ENCODE measurements around the gene RFX4.
A peak's percentile ranks its signal among the peaks of the same experiment; 100 is the strongest.

The RFX4 gene

GRCh38 chr12:106757623-106758348 is 175.0 kb downstream of the RFX4 start:
- Histone ChIP-seq H3K4me1 (ENCODE audit: control insufficient read depth in 2 of 2, insufficient read depth in 2 of 2, low read length in 2 of 2) (peaks cover 12 to 14% of the 10 kb centered on the region in 2 donors), H3K27me3 (ENCODE audit: control insufficient read depth in 2 of 2, insufficient read depth in 2 of 2, low read length in 2 of 2) (no peaks in the 10 kb centered on the region), H3K27ac (ENCODE audit: low read depth in 2 of 2, low read length in 2 of 2) (peak overlapping the region; percentile 56 to 61), H3K9ac (ENCODE audit: low read depth in 1 of 2, low read length in 2 of 2) (no peak overlapping the region), H3K9me3 (ENCODE audit: control insufficient read depth in 2 of 2, low read length in 2 of 2) (no peaks in the 10 kb centered on the region), H3K4me3 (ENCODE audit: low read length in 2 of 2) (no peak overlapping the region), H3K36me3 (ENCODE audit: control insufficient read depth in 2 of 2, insufficient read depth in 2 of 2, low read length in 2 of 2) (no peaks in the 10 kb centered on the region)

DNA sequence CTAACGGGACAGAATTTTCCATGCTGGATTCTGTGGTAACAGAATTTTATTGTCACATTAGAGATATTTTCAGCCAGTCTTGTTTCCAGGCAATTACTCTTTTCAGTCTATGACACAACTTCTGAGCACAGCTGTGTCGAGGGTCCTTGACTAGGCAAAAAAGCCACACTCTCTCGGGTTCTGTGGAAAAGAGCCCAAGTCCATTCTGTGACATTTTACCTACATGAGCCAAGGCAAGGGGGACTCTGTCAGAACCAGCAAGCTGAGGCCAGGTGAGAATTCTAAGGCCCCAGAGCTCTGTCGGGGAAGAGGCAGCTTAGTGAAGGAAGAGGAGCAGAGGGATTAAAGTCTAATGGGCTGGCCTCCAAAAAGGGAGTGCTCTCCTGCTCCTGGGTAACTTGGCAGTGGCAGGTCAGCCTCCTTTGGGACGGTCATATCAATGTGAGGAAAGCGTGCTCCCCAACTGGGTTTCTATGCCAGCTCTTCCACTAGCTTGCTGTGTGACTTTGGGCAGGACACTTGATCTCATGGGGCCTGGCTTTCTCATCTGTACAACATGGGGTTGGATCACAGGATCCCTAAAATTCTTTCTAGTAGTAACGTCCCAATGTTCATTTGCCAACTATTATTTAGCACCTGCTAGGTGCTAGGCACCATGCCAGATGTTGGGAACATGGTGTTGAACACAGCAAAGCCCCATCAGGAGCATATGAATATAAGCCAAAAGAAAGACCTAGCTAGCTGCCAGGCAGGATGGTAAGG is 175.7 kb downstream of the RFX4 start:
- Histone ChIP-seq H3K9ac (ENCODE audit: low read depth in 1 of 2, low read length in 2 of 2) (no peak overlapping the region), H3K27me3 (ENCODE audit: control insufficient read depth in 2 of 2, insufficient read depth in 2 of 2, low read length in 2 of 2) (no peaks in the 10 kb centered on the region), H3K9me3 (ENCODE audit: control insufficient read depth in 2 of 2, low read length in 2 of 2) (no peaks in the 10 kb centered on the region), H3K4me1 (ENCODE audit: control insufficient read depth in 2 of 2, insufficient read depth in 2 of 2, low read length in 2 of 2) (peaks cover 12 to 14% of the 10 kb centered on the region in 2 donors), H3K27ac (ENCODE audit: low read depth in 2 of 2, low read length in 2 of 2) (peak overlapping the region; percentile 56 to 61), H3K36me3 (ENCODE audit: control insufficient read depth in 2 of 2, insufficient read depth in 2 of 2, low read length in 2 of 2) (no peaks in the 10 kb centered on the region), H3K4me3 (ENCODE audit: low read length in 2 of 2) (no peak overlapping the region)

GRCh38 chr12:106759526-106760183 is 176.9 kb downstream of the RFX4 start:
- Histone ChIP-seq H3K36me3 (ENCODE audit: control insufficient read depth in 2 of 2, insufficient read depth in 2 of 2, low read length in 2 of 2) (no peaks in the 10 kb centered on the region), H3K4me3 (ENCODE audit: low read length in 2 of 2) (peak overlapping the region in 1 of 2 donors; percentile 42), H3K27ac (ENCODE audit: low read depth in 2 of 2, low read length in 2 of 2) (peak overlapping the region; percentile 30 to 54), H3K9ac (ENCODE audit: low read depth in 1 of 2, low read length in 2 of 2) (no peak overlapping the region), H3K27me3 (ENCODE audit: control insufficient read depth in 2 of 2, insufficient read depth in 2 of 2, low read length in 2 of 2) (no peaks in the 10 kb centered on the region), H3K4me1 (ENCODE audit: control insufficient read depth in 2 of 2, insufficient read depth in 2 of 2, low read length in 2 of 2) (peaks cover 12 to 14% of the 10 kb centered on the region in 2 donors), H3K9me3 (ENCODE audit: control insufficient read depth in 2 of 2, low read length in 2 of 2) (no peaks in the 10 kb centered on the region)

DNA sequence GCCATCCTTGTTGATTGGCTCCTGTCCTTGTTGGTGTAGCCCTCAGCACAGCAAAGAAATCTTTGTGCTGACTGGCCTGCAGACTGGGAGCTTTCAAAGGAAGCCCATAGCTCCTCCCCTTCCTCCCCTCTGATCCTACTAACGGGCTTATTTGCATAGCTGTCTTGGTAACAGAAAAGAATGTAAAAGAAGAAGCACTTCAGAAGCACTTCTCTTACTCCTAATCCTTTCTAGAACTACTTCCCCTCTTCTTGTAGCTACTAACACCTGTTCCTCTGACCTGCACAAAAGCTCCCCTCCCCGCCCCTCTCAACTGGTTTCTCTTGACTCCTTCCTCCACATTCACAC is 177.4 kb downstream of the RFX4 start:
- Histone ChIP-seq H3K36me3 (ENCODE audit: control insufficient read depth in 2 of 2, insufficient read depth in 2 of 2, low read length in 2 of 2) (no peaks in the 10 kb centered on the region), H3K27me3 (ENCODE audit: control insufficient read depth in 2 of 2, insufficient read depth in 2 of 2, low read length in 2 of 2) (no peaks in the 10 kb centered on the region), H3K9me3 (ENCODE audit: control insufficient read depth in 2 of 2, low read length in 2 of 2) (no peaks in the 10 kb centered on the region), H3K9ac (ENCODE audit: low read depth in 1 of 2, low read length in 2 of 2) (no peak overlapping the region), H3K27ac (ENCODE audit: low read depth in 2 of 2, low read length in 2 of 2) (peak overlapping the region; percentile 30 to 54), H3K4me1 (ENCODE audit: control insufficient read depth in 2 of 2, insufficient read depth in 2 of 2, low read length in 2 of 2) (peaks cover 12 to 14% of the 10 kb centered on the region in 2 donors), H3K4me3 (ENCODE audit: low read length in 2 of 2) (peak overlapping the region in 1 of 2 donors; percentile 42)

DNA sequence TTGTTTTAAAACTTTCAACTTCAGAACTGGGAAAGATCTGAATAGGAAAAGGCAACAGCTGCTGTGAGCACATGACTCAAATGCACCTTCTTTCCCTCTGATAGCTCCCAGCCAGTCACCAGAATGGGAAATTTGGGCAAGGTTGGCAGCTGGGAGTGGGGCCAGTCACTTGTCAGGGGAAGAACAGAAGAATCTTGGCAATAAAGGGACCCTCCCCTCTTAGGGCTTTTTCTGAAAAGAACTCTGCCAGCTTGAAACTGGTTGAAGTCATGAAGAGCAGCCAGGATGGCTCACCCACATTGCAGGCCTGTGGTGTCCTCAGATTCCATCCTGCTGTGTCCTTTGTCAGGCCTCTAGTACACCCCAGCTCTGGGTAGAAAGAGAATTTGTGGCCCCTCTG is 181.4 kb downstream of the RFX4 start:
- Histone ChIP-seq H3K27ac (ENCODE audit: low read depth in 2 of 2, low read length in 2 of 2) (no peak overlapping the region), H3K4me3 (ENCODE audit: low read length in 2 of 2) (no peak overlapping the region), H3K9me3 (ENCODE audit: control insufficient read depth in 2 of 2, low read length in 2 of 2) (no peaks in the 10 kb centered on the region), H3K4me1 (ENCODE audit: control insufficient read depth in 2 of 2, insufficient read depth in 2 of 2, low read length in 2 of 2) (peaks cover 3 to 4% of the 10 kb centered on the region in 2 donors), H3K9ac (ENCODE audit: low read depth in 1 of 2, low read length in 2 of 2) (no peak overlapping the region), H3K36me3 (ENCODE audit: control insufficient read depth in 2 of 2, insufficient read depth in 2 of 2, low read length in 2 of 2) (no peaks in the 10 kb centered on the region), H3K27me3 (ENCODE audit: control insufficient read depth in 2 of 2, insufficient read depth in 2 of 2, low read length in 2 of 2) (no peaks in the 10 kb centered on the region)

DNA sequence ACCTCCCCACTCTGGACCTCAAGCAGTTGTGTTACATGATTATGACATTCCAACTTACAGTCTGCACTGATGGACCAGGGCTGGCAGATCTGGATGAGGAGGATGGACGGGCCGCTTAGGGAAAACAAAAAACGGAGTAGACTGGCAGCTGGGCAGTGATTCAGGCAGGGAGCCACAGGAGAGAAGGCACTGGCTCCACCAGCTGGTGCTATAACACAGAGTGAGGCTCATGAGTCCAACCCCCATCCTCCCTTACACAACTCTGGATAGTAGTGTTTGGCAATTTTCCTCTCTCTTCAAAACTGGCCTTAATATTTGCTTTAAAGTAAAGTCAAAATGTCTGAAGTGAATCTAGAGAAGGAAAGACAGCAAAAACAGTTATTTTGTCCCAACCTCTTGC is 181.9 kb downstream of the RFX4 start:
- H3K9me3 ChIP-seq (ENCODE audit: control insufficient read depth in 2 of 2, low read length in 2 of 2), result no peaks in the 10 kb centered on the region
- no peaks in the 10 kb centered on the region for H3K4me1 ChIP-seq (ENCODE audit: control insufficient read depth in 2 of 2, insufficient read depth in 2 of 2, low read length in 2 of 2)
- no peak overlapping the region for H3K9ac ChIP-seq (ENCODE audit: low read depth in 1 of 2, low read length in 2 of 2)
- H3K27me3 ChIP-seq (ENCODE audit: control insufficient read depth in 2 of 2, insufficient read depth in 2 of 2, low read length in 2 of 2), result no peaks in the 10 kb centered on the region
- H3K4me3 ChIP-seq (ENCODE audit: low read length in 2 of 2), result no peak overlapping the region
- no peaks in the 10 kb centered on the region for H3K36me3 ChIP-seq (ENCODE audit: control insufficient read depth in 2 of 2, insufficient read depth in 2 of 2, low read length in 2 of 2)
- H3K27ac ChIP-seq (ENCODE audit: low read depth in 2 of 2, low read length in 2 of 2), result no peak overlapping the region

GRCh38 chr12:106766393-106766826 is 183.6 kb downstream of the RFX4 start:
- Histone ChIP-seq H3K36me3 (ENCODE audit: control insufficient read depth in 2 of 2, insufficient read depth in 2 of 2, low read length in 2 of 2) (no peaks in the 10 kb centered on the region), H3K27ac (ENCODE audit: low read depth in 2 of 2, low read length in 2 of 2) (no peak overlapping the region), H3K27me3 (ENCODE audit: control insufficient read depth in 2 of 2, insufficient read depth in 2 of 2, low read length in 2 of 2) (no peaks in the 10 kb centered on the region), H3K9me3 (ENCODE audit: control insufficient read depth in 2 of 2, low read length in 2 of 2) (no peaks in the 10 kb centered on the region), H3K4me1 (ENCODE audit: control insufficient read depth in 2 of 2, insufficient read depth in 2 of 2, low read length in 2 of 2) (peaks cover 0 to under 1% of the 10 kb centered on the region in 2 donors), H3K4me3 (ENCODE audit: low read length in 2 of 2) (no peak overlapping the region), H3K9ac (ENCODE audit: low read depth in 1 of 2, low read length in 2 of 2) (no peak overlapping the region)

GRCh38 chr12:106767206-106767605 is 184.4 kb downstream of the RFX4 start:
- Histone ChIP-seq H3K36me3 (ENCODE audit: control insufficient read depth in 2 of 2, insufficient read depth in 2 of 2, low read length in 2 of 2) (no peaks in the 10 kb centered on the region), H3K9me3 (ENCODE audit: control insufficient read depth in 2 of 2, low read length in 2 of 2) (no peaks in the 10 kb centered on the region), H3K9ac (ENCODE audit: low read depth in 1 of 2, low read length in 2 of 2) (no peak overlapping the region), H3K4me3 (ENCODE audit: low read length in 2 of 2) (no peak overlapping the region), H3K27ac (ENCODE audit: low read depth in 2 of 2, low read length in 2 of 2) (no peak overlapping the region), H3K4me1 (ENCODE audit: control insufficient read depth in 2 of 2, insufficient read depth in 2 of 2, low read length in 2 of 2) (peaks cover 3 to 6% of the 10 kb centered on the region in 2 donors), H3K27me3 (ENCODE audit: control insufficient read depth in 2 of 2, insufficient read depth in 2 of 2, low read length in 2 of 2) (no peaks in the 10 kb centered on the region)

DNA sequence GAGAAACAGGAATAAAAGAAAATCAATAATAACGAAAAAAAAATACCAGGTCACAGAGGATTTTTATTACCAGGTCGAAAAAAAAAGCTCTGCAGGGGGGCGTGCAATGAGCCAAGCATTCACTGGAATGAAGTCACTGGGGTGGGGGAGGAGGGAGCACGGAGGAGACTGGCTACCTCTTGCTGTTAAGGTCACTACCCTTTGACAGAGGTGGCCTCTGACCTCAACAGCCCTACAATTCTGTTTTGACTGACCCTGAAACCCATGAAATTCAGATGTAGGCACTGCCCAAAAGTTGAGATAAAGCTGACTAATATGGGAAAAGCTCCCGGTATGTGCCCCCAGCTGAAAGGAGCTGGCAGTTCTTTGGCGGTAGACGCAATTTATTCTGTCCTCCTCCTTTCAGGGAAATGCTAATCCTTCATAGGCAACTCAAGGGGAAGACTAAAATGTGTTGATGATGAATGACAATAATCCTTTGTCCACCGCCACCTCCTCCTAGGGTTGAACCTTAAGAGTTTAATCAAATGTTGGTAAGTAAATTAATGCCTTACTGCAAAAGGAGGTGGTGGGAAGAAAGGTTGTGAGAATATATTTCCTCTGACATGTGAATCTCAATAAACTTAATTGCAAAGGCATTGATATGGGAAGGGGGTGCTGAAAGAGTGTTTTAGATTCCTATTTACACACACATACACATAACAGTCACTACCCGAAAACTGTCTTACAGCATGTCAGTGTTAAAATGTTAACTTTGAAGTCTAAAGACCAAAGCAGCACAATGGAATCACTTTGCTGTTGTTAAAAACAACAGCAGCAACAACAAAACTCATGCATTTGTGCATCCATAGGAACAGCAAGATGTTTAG is 185.4 kb downstream of the RFX4 start:
- Histone ChIP-seq H3K27ac (ENCODE audit: low read depth in 2 of 2, low read length in 2 of 2) (no peak overlapping the region), H3K4me3 (ENCODE audit: low read length in 2 of 2) (no peak overlapping the region), H3K9me3 (ENCODE audit: control insufficient read depth in 2 of 2, low read length in 2 of 2) (no peaks in the 10 kb centered on the region), H3K27me3 (ENCODE audit: control insufficient read depth in 2 of 2, insufficient read depth in 2 of 2, low read length in 2 of 2) (no peaks in the 10 kb centered on the region), H3K4me1 (ENCODE audit: control insufficient read depth in 2 of 2, insufficient read depth in 2 of 2, low read length in 2 of 2) (peaks cover 3 to 6% of the 10 kb centered on the region in 2 donors), H3K36me3 (ENCODE audit: control insufficient read depth in 2 of 2, insufficient read depth in 2 of 2, low read length in 2 of 2) (no peaks in the 10 kb centered on the region), H3K9ac (ENCODE audit: low read depth in 1 of 2, low read length in 2 of 2) (no peak overlapping the region)
